Endodermal cell (in vitro differentiated cells): ENCODE measurements around the gene WDR43. TPM values are rescaled to one million over a fixed set of nuclear protein-coding genes. Genes with fewer than 3 reads are reported as not detected.

Experiments
- DNase-seq: peaks from one replicate; pipeline ENCODE4 v3.0.0-alpha.2; 2017
- H3K27ac ChIP-seq: 2 replicates; pipeline ENCODE4 v1.5.1; 2013; ENCODE audit warnings: mild to moderate bottlenecking, low read depth, low read length, moderate library complexity
- H3K27me3 ChIP-seq: 2 replicates; pipeline ENCODE4 v1.6.1; 2013; ENCODE audit warnings: mild to moderate bottlenecking, low read length, moderate library complexity; ENCODE audit not compliant: insufficient read depth, control insufficient read depth, poor library complexity, severe bottlenecking
- H3K36me3 ChIP-seq: 2 replicates; pipeline ENCODE4 v1.7.0; 2013; ENCODE audit warnings: mild to moderate bottlenecking, low read length, moderate library complexity; ENCODE audit not compliant: control insufficient read depth, insufficient read depth
- H3K4me1 ChIP-seq: one replicate; pipeline ENCODE4 v1.7.0; 2013; ENCODE audit warnings: low read length; ENCODE audit not compliant: control insufficient read depth, insufficient read depth
- H3K4me3 ChIP-seq: 2 replicates; pipeline ENCODE4 v1.5.1; 2013; ENCODE audit warnings: mild to moderate bottlenecking, low read length, moderate library complexity
- H3K9ac ChIP-seq: 2 replicates; pipeline ENCODE4 v1.6.1; 2013; ENCODE audit warnings: mild to moderate bottlenecking, low read length, moderate library complexity; ENCODE audit not compliant: poor library complexity, severe bottlenecking; ENCODE audit errors: extremely low read depth
- H3K9me3 ChIP-seq: 2 replicates; pipeline ENCODE4 v1.6.1; 2013; ENCODE audit warnings: mild to moderate bottlenecking, low read length, moderate library complexity; ENCODE audit not compliant: control insufficient read depth
- H3K27ac Mint-ChIP-seq: 2 replicates; pipeline ENCODE4 v1.8.0; 2020; ENCODE audit warnings: mixed read lengths
- H3K27me3 Mint-ChIP-seq: 2 replicates; pipeline ENCODE4 v1.8.0; 2021; ENCODE audit warnings: mild to moderate bottlenecking, mixed read lengths; ENCODE audit not compliant: insufficient read depth
- H3K36me3 Mint-ChIP-seq: 2 replicates; pipeline ENCODE4 v1.8.0; 2020; ENCODE audit warnings: low read depth, mixed read lengths
- H3K4me1 Mint-ChIP-seq: 2 replicates; pipeline ENCODE4 v1.8.0; 2020; ENCODE audit warnings: mixed read lengths
- H3K4me3 Mint-ChIP-seq: 2 replicates; pipeline ENCODE4 v1.8.0; 2020; ENCODE audit warnings: mild to moderate bottlenecking, moderate library complexity, mixed read lengths
- H3K9me3 Mint-ChIP-seq: 2 replicates; pipeline ENCODE4 v1.8.0; 2020; ENCODE audit warnings: mild to moderate bottlenecking, mixed read lengths
- WGBS, 2 experiments: methylation state at CpG; one replicate each; pipeline versions ENCODE4 v1.1.5 to v1.1.7; 2013; ENCODE audit warnings: missing lambda C conversion rate in 2 of 2, mixed read lengths in 1 of 2; ENCODE audit not compliant: insufficient coverage in 1 of 2, insufficient read length in 1 of 2; 5-methylcytosine and 5-hydroxymethylcytosine counted together
- total RNA-seq, 2 donors: library from RNA; stranded (reverse); fragmentation: NEBNext Ultra II Directional in 1 of 2; extraction: Animal tissue kit (Norgen Biotek cat#: 25700) in 1 of 2; gene quantifications; 2 replicates in 1 of 2; 3 replicates in 1 of 2; pipeline ENCODE4 v1.2.1, GENCODE V29; 2021
- TF ChIP-seq, protein P1 (sequence below): fragments of 200-600 bp; sonication (generic); conservative IDR thresholded peaks from 2 replicates; pipeline ENCODE4 v1.5.0; 2021; ENCODE audit warnings: antibody characterized with exemption, mild to moderate bottlenecking

The WDR43 gene
- total RNA-seq, 2 donors from 2014 or later, result 64.3 to 77.7 TPM

GRCh38 chr2:28906376-28906775 is 11.9 kb downstream of the WDR43 start:
- 88 to 94% methylated on average over 3 of the region's 4 CpGs for WGBS, 2 experiments
- Histone ChIP-seq H3K36me3 (peaks cover 85% of the 10 kb centered on the region), H3K4me1 (no peaks in the 10 kb centered on the region), H3K27ac (no peak overlapping the region), H3K27me3 (no peaks in the 10 kb centered on the region), H3K9ac (no peak overlapping the region), H3K9me3 (no peaks in the 10 kb centered on the region), H3K4me3 (no peak overlapping the region)
- H3K27ac Mint-ChIP-seq, result no peak overlapping the region
- DNase-seq, result no peak
- no peak overlapping the region for H3K4me3 Mint-ChIP-seq
- peaks cover 74% of the 10 kb centered on the region for H3K36me3 Mint-ChIP-seq
- H3K27me3 Mint-ChIP-seq, result no peaks in the 10 kb centered on the region
- TF ChIP-seq, protein P1, sequence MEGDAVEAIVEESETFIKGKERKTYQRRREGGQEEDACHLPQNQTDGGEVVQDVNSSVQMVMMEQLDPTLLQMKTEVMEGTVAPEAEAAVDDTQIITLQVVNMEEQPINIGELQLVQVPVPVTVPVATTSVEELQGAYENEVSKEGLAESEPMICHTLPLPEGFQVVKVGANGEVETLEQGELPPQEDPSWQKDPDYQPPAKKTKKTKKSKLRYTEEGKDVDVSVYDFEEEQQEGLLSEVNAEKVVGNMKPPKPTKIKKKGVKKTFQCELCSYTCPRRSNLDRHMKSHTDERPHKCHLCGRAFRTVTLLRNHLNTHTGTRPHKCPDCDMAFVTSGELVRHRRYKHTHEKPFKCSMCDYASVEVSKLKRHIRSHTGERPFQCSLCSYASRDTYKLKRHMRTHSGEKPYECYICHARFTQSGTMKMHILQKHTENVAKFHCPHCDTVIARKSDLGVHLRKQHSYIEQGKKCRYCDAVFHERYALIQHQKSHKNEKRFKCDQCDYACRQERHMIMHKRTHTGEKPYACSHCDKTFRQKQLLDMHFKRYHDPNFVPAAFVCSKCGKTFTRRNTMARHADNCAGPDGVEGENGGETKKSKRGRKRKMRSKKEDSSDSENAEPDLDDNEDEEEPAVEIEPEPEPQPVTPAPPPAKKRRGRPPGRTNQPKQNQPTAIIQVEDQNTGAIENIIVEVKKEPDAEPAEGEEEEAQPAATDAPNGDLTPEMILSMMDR, result no peak
- H3K4me1 Mint-ChIP-seq, result peaks cover 19% of the 10 kb centered on the region
- H3K9me3 Mint-ChIP-seq, result no peaks in the 10 kb centered on the region

DNA sequence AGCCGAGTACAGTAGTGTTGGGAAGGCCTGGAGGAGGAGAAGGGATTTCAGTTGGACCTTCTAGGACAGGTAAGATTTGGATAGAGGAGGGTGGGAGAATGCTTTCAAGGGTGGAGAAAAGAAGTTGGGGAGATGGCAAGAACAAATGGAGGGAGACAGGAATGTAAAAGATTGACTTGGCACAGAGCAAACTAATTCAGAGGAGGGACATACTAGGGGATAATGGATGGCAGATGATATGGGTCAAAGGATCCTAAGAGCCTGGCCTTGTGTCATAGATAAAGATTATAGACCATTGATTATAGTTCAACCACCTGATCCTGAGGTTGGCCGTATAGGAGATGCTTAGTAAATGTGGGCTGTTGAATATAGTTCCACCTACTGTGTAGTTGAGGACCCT is 12.4 kb downstream of the WDR43 start:
- WGBS, 2 experiments, result 98 to 100% methylated on average over 2 of the region's 2 CpGs
- no peak for DNase-seq
- H3K9me3 Mint-ChIP-seq, result no peaks in the 10 kb centered on the region
- no peaks in the 10 kb centered on the region for H3K27me3 Mint-ChIP-seq
- TF ChIP-seq, protein P1, result no peak
- peaks cover 78% of the 10 kb centered on the region for H3K36me3 Mint-ChIP-seq
- no peak overlapping the region for H3K4me3 ChIP-seq
- H3K4me1 ChIP-seq, result no peaks in the 10 kb centered on the region
- H3K36me3 ChIP-seq, result peaks cover 85% of the 10 kb centered on the region
- no peak overlapping the region for H3K4me3 Mint-ChIP-seq
- peaks cover 19% of the 10 kb centered on the region for H3K4me1 Mint-ChIP-seq
- H3K9me3 ChIP-seq, result no peaks in the 10 kb centered on the region
- no peaks in the 10 kb centered on the region for H3K27me3 ChIP-seq
- H3K27ac ChIP-seq, result no peak overlapping the region
- H3K9ac ChIP-seq, result no peak overlapping the region
- peak overlapping the region; percentile 53 for H3K27ac Mint-ChIP-seq

GRCh38 chr2:28908172-28908571 is 13.7 kb downstream of the WDR43 start:
- Histone ChIP-seq H3K4me3 (no peak overlapping the region), H3K27ac (no peak overlapping the region), H3K9me3 (no peaks in the 10 kb centered on the region), H3K4me1 (no peaks in the 10 kb centered on the region), H3K27me3 (no peaks in the 10 kb centered on the region), H3K36me3 (peaks cover 83% of the 10 kb centered on the region), H3K9ac (no peak overlapping the region)
- H3K4me3 Mint-ChIP-seq, result no peak overlapping the region
- no peaks in the 10 kb centered on the region for H3K27me3 Mint-ChIP-seq
- peaks cover 78% of the 10 kb centered on the region for H3K36me3 Mint-ChIP-seq
- H3K4me1 Mint-ChIP-seq, result peaks cover 19% of the 10 kb centered on the region
- no peak overlapping the region for H3K27ac Mint-ChIP-seq
- TF ChIP-seq, protein P1, result no peak
- H3K9me3 Mint-ChIP-seq, result no peaks in the 10 kb centered on the region
- no peak for DNase-seq
- 0% methylated on average over 1 of the region's 1 CpG for WGBS, 2 experiments
